IMR-90 (cell line): ENCODE results near the gene USP12. TPM values are rescaled to one million over a fixed set of nuclear protein-coding genes. Genes with fewer than 3 reads are reported as not detected.

Experiments used
- ATAC-seq: fragments of 200-7000 bp; cut with Tn5 transposase; 2 replicates; pipeline ENCODE4 v1.9.1; 2020; ENCODE audit warnings: low read depth, mild to moderate bottlenecking, moderate library complexity
- BruUV-seq: library from RNA; stranded (reverse); fragments of 400-500 nt; replicated peaks from 2 replicates; lab custom pipeline; 2021; lab: Mats Ljungman, UMichigan
- CTCF ChIA-PET: fragments of 300-600 bp; formaldehyde crosslinking; extraction: SDS; loops from one replicate; lab custom pipeline; 2021; ENCODE audit warnings: antibody characterized with exemption; lab: Yijun Ruan, JAX
- POLR2A ChIA-PET: fragments of 300-600 bp; sonication (Branson Sonifier 250); formaldehyde crosslinking; loops from one replicate; lab custom pipeline; 2022; ENCODE audit warnings: antibody characterized with exemption; ENCODE audit not compliant: unreplicated experiment; lab: Charles Lee
- DNase-seq: peaks from one replicate; pipeline ENCODE4 v3.0.0; 2013
- H2AFZ ChIP-seq: replicated peaks from 2 replicates; pipeline ENCODE3; 2013; ENCODE audit warnings: low read length, mild to moderate bottlenecking; ENCODE audit not compliant: poor library complexity
- H2AK5ac ChIP-seq: 2 replicates; pipeline ENCODE4 v1.6.1; 2013; ENCODE audit warnings: low read depth, low read length, inconsistent platforms
- H2AK9ac ChIP-seq: replicated peaks from 2 replicates; pipeline ENCODE3; 2013; ENCODE audit warnings: mild to moderate bottlenecking, low read depth, low read length, moderate library complexity; ENCODE audit not compliant: poor library complexity
- H2BK120ac ChIP-seq: 2 replicates; pipeline ENCODE4 v1.6.1; 2013; ENCODE audit warnings: low read depth, low read length, inconsistent platforms
- H2BK15ac ChIP-seq: 3 replicates; pipeline ENCODE4 v1.6.1; 2013; ENCODE audit warnings: low read depth, low read length, inconsistent platforms
- H2BK20ac ChIP-seq: 2 replicates; pipeline ENCODE4 v1.6.1; 2013; ENCODE audit warnings: low read depth, mild to moderate bottlenecking, inconsistent platforms, low read length, moderate library complexity
- H2BK5ac ChIP-seq: 2 replicates; pipeline ENCODE4 v1.6.1; 2013; ENCODE audit warnings: mild to moderate bottlenecking, low read depth, low read length, inconsistent platforms; ENCODE audit not compliant: poor library complexity, severe bottlenecking
- H3K14ac ChIP-seq: replicated peaks from 2 replicates; pipeline ENCODE4 v1.6.1; 2013; ENCODE audit warnings: low read depth, low read length, inconsistent platforms
- H3K18ac ChIP-seq: 2 replicates; pipeline ENCODE4 v1.6.1; 2013; ENCODE audit warnings: low read depth, low read length, control low read depth
- H3K23ac ChIP-seq: 2 replicates; pipeline ENCODE4 v1.6.1; 2013; ENCODE audit warnings: low read depth, low read length, inconsistent platforms
- H3K27ac ChIP-seq: 2 replicates; pipeline ENCODE4 v1.5.1; 2013; ENCODE audit warnings: mild to moderate bottlenecking, control low read depth, low read length; ENCODE audit not compliant: insufficient read depth
- H3K27me3 ChIP-seq: 2 replicates; pipeline ENCODE4 v1.6.1; 2013; ENCODE audit warnings: low read length; ENCODE audit not compliant: control insufficient read depth, insufficient read depth
- H3K36me3 ChIP-seq: 2 replicates; pipeline ENCODE4 v1.6.1; 2013; ENCODE audit warnings: low read length, mixed read lengths; ENCODE audit not compliant: control insufficient read depth, insufficient read depth
- H3K4ac ChIP-seq: 2 replicates; pipeline ENCODE4 v1.6.1; 2013; ENCODE audit warnings: low read depth, low read length, inconsistent platforms
- H3K4me1 ChIP-seq: 2 replicates; pipeline ENCODE4 v1.6.1; 2013; ENCODE audit warnings: low read length, mixed read lengths; ENCODE audit not compliant: control insufficient read depth, insufficient read depth
- H3K4me2 ChIP-seq: 2 replicates; pipeline ENCODE4 v1.6.1; 2013; ENCODE audit warnings: low read depth, mild to moderate bottlenecking, control low read depth, low read length, moderate library complexity
- H3K4me3 ChIP-seq: 2 replicates; pipeline ENCODE4 v1.5.1; 2013; ENCODE audit warnings: low read depth, mild to moderate bottlenecking, control low read depth, low read length, moderate library complexity; ENCODE audit not compliant: insufficient read depth
- H3K56ac ChIP-seq: 2 replicates; pipeline ENCODE4 v1.6.1; 2013; ENCODE audit warnings: low read length, inconsistent platforms; ENCODE audit not compliant: insufficient read depth; ENCODE audit errors: extremely low read depth
- H3K79me1 ChIP-seq, 2 experiments: 2 replicates each; pipeline ENCODE4 v1.6.1; 2013; ENCODE audit warnings: low read length in 2 of 2, inconsistent platforms in 1 of 2, low read depth in 1 of 2
- H3K9ac ChIP-seq: 2 replicates; pipeline ENCODE4 v1.6.1; 2013; ENCODE audit warnings: low read depth, low read length, control low read depth
- H3K9me1 ChIP-seq: 2 replicates; pipeline ENCODE4 v1.6.1; 2013; ENCODE audit warnings: low read length, inconsistent platforms; ENCODE audit not compliant: insufficient read depth
- H3K9me3 ChIP-seq: 2 replicates; pipeline ENCODE4 v1.6.1; 2013; ENCODE audit warnings: low read length; ENCODE audit not compliant: control insufficient read depth, insufficient read depth
- H4K20me1 ChIP-seq: 2 replicates; pipeline ENCODE4 v1.6.1; 2013; ENCODE audit warnings: low read length, inconsistent platforms; ENCODE audit not compliant: insufficient read depth
- H4K5ac ChIP-seq: 2 replicates; pipeline ENCODE4 v1.6.1; 2013; ENCODE audit warnings: mild to moderate bottlenecking, low read depth, low read length, control low read depth
- H4K8ac ChIP-seq, 2 experiments: 2 replicates each; pipeline ENCODE4 v1.6.1; 2013; ENCODE audit warnings: low read depth in 2 of 2, low read length in 2 of 2, control low read depth in 1 of 2, inconsistent platforms in 1 of 2
- H4K91ac ChIP-seq: 2 replicates; pipeline ENCODE4 v1.6.1; 2013; ENCODE audit warnings: low read depth, low read length, inconsistent platforms; ENCODE audit not compliant: insufficient read depth
- BHLHE40 ChIP-seq: fragments of 150-350 bp; IDR thresholded peaks from 2 replicates; pipeline ENCODE4 v1.6.1; 2016; ENCODE audit warnings: mild to moderate bottlenecking, low read depth, low read length
- CEBPB ChIP-seq: IDR thresholded peaks from 2 replicates; pipeline ENCODE4 v1.6.1; 2012; ENCODE audit warnings: low read depth, low read length, improper control_type of control experiment
- CTCF ChIP-seq: conservative IDR thresholded peaks from 2 replicates; pipeline ENCODE4 v1.5.1; 2012; ENCODE audit warnings: mild to moderate bottlenecking, low read depth, low read length, improper control_type of control experiment
- ELK1 ChIP-seq: fragments of 150-350 bp; IDR thresholded peaks from 2 replicates; pipeline ENCODE4 v1.6.1; 2016; ENCODE audit warnings: low read depth, mild to moderate bottlenecking, low read length, moderate library complexity, borderline replicate concordance
- MAFK ChIP-seq: IDR thresholded peaks from 2 replicates; pipeline ENCODE4 v1.6.1; 2012; ENCODE audit warnings: low read depth, low read length, improper control_type of control experiment
- MAZ ChIP-seq: IDR thresholded peaks from 2 replicates; pipeline ENCODE4 v1.6.1; 2012; ENCODE audit warnings: low read depth, mild to moderate bottlenecking, low read length, improper control_type of control experiment, moderate library complexity, borderline replicate concordance
- NFE2L2 ChIP-seq: fragments of 150-350 bp; IDR thresholded peaks from 2 replicates; pipeline ENCODE4 v1.6.1; 2016; ENCODE audit warnings: low read depth, mild to moderate bottlenecking, low read length
- POLR2A ChIP-seq: IDR thresholded peaks from 2 replicates; pipeline ENCODE4 v1.6.1; 2012; ENCODE audit warnings: mild to moderate bottlenecking, low read depth, low read length
- RCOR1 ChIP-seq: IDR thresholded peaks from 2 replicates; pipeline ENCODE4 v1.6.1; 2012; ENCODE audit warnings: mild to moderate bottlenecking, low read length, improper control_type of control experiment; ENCODE audit not compliant: insufficient replicate concordance
- RFX5 ChIP-seq: IDR thresholded peaks from 2 replicates; pipeline ENCODE4 v1.8.0; 2012; ENCODE audit warnings: low read depth, mild to moderate bottlenecking, low read length, moderate library complexity
- SMC3 ChIP-seq: fragments of 150-350 bp; IDR thresholded peaks from 2 replicates; pipeline ENCODE4 v1.6.1; 2016; ENCODE audit warnings: low read depth, mild to moderate bottlenecking, antibody characterized with exemption, low read length, moderate library complexity
- USF2 ChIP-seq: fragments of 150-350 bp; IDR thresholded peaks from 2 replicates; pipeline ENCODE4 v1.6.1; 2017; ENCODE audit warnings: mild to moderate bottlenecking, antibody characterized with exemption, low read length, low read depth
- WGBS, 2 experiments: methylation state at CpG; one replicate each; pipeline versions ENCODE4 v1.1.5 to v1.1.7; 2013; ENCODE audit warnings: missing lambda C conversion rate in 2 of 2; ENCODE audit not compliant: insufficient read length in 1 of 2; ENCODE audit errors: extremely low coverage in 2 of 2; 5-methylcytosine and 5-hydroxymethylcytosine counted together
- dilution Hi-C: fragments of 300-500 bp; cut with HindIII; formaldehyde crosslinking; loops from one replicate; pipeline ENCODE4 v1.14.3; 2018; ENCODE audit warnings: low sequenced_read_pairs; ENCODE audit not compliant: unreplicated experiment
- in situ Hi-C: fragments of 300-500 bp; cut with MboI; formaldehyde crosslinking; loops from 3 replicates; pipeline ENCODE4 v1.14.3; 2019; ENCODE audit warnings: low sequenced_read_pairs, inconsistent platforms, mixed read lengths
- intact Hi-C: fragments of 100-400 bp; cut with micrococcal nuclease; formaldehyde crosslinking; loops from 2 replicates; pipeline ENCODE4 v1.10.0; 2022
- polyA plus RNA-seq, 3 experiments: library from polyadenylated mRNA; depleted of rRNA; stranded (reverse); fragments of >200 nt; gene quantifications; 2 replicates each; pipeline ENCODE4 v1.2.3, GENCODE V29; 2012; ENCODE audit warnings: low replicate concordance in 1 of 3
- total RNA-seq: library from RNA; depleted of rRNA; stranded (reverse); fragments of >200 nt; gene quantifications from 2 replicates; pipeline ENCODE4 v1.2.3, GENCODE V29; 2012

Gene USP12
- total and polyA plus RNA-seq, 2 of the 4 experiments (the other 2 are of a cell fraction) = 11.8 to 16.5 TPM

GRCh38 chr13:27125357-27126282 lies 46.0 kb downstream of the USP12 start (continued):
- TF ChIP-seq RFX5 (no peak), RCOR1 (no peak)

GRCh38 chr13:27124571-27124970 lies 47.0 kb downstream of the USP12 start:
- POLR2A ChIA-PET = no interaction called here
- no peak overlapping the region for H3K4me3 ChIP-seq
- BruUV-seq = no TSS peak
- H4K8ac ChIP-seq = no peak overlapping the region
- no peak overlapping the region for H2AK5ac ChIP-seq
- CTCF ChIA-PET = no interaction called here
- H4K5ac ChIP-seq = no peak overlapping the region
- no peak overlapping the region for H3K27ac ChIP-seq
- no peak overlapping the region for H3K14ac ChIP-seq
- H3K36me3 ChIP-seq = 0 out of 2 replicates have a peak, but pooled peaks cover 1% of the 10 kb centered on the region
- no peak overlapping the region for H2AFZ ChIP-seq
- no peak overlapping the region for H3K18ac ChIP-seq
- H2BK20ac ChIP-seq = no peak overlapping the region
- intact Hi-C loops (loop anchor here (5.0 kb wide), 1 partner anchor 233 kb away; no protein-coding TSS in a partner anchor), in situ Hi-C loops (no loop called here), dilution Hi-C loops (no loop called here)
- no peaks in the 10 kb centered on the region for H3K27me3 ChIP-seq
- ATAC-seq (no peak), DNase-seq (no peak)
- H3K4me1 ChIP-seq = peaks cover 14% of the 10 kb centered on the region
- no peak overlapping the region for H3K4ac ChIP-seq
- no peak overlapping the region for H2BK5ac ChIP-seq
- H2AK9ac ChIP-seq = no peak overlapping the region
- no peak overlapping the region for H3K4me2 ChIP-seq
- 100% methylated on average over 1 of the region's 4 CpGs; no CpG with 5 or more reads in 1 of the 2 experiments for WGBS, 2 experiments
- peaks cover 44% of the 10 kb centered on the region for H4K20me1 ChIP-seq
- H3K56ac ChIP-seq = no peak overlapping the region
- H3K79me1 ChIP-seq = peaks cover 43 to 66% of the 10 kb centered on the region in 2 experiments
- no peak overlapping the region for H4K91ac ChIP-seq
- no peak overlapping the region for H3K9ac ChIP-seq
- peaks cover 9% of the 10 kb centered on the region for H3K9me1 ChIP-seq
- no peaks in the 10 kb centered on the region for H3K9me3 ChIP-seq
- no peak overlapping the region for H2BK15ac ChIP-seq
- H2BK120ac ChIP-seq = no peak overlapping the region
- H3K23ac ChIP-seq = no peak overlapping the region
- no peak for TF ChIP-seq RFX5
- TF ChIP-seq MAFK = no peak
- TF ChIP-seq CTCF = no peak
- no peak for TF ChIP-seq ELK1
- no peak for TF ChIP-seq POLR2A
- no peak for TF ChIP-seq SMC3
- no peak for TF ChIP-seq USF2
- no peak for TF ChIP-seq MAZ
- TF ChIP-seq NFE2L2 = no peak
- no peak for TF ChIP-seq CEBPB
- TF ChIP-seq BHLHE40 = no peak
